Left colon (tissue), 2 donors: ENCODE data around the gene NALCN. TPM values are rescaled to one million over a fixed set of nuclear protein-coding genes. Genes with fewer than 3 reads are reported as not detected.

Source experiments
- ATAC-seq: fragments of 200-7000 bp; cut with Tn5 transposase; one replicate; pipeline ENCODE4 v1.9.1; 2020; ENCODE audit warnings: mild to moderate bottlenecking, moderate library complexity
- DNase-seq, 2 donors: peaks; one replicate each; pipeline ENCODE4 v3.0.0-alpha.2; 2020
- intact Hi-C, 2 donors: fragments of 100-400 bp; cut with DNase I in 1 of 2; cut with micrococcal nuclease in 1 of 2; formaldehyde crosslinking; loops; one replicate each; pipeline versions ENCODE4 v1.11.2 to v1.14.0; 2022; cut with DNase I, micrococcal nuclease
- total RNA-seq, 2 donors: library from RNA; stranded (reverse); fragmentation: NEBNext Ultra II Directional; extraction: Animal tissue kit (Norgen Biotek cat#: 25700); gene quantifications; one replicate each; pipeline ENCODE4 v1.2.1, GENCODE V29; 2021
- donor health status: DM: no; HTN: no; CAD: no.
- donor health status: DM: yes; HTN: yes; CAD: no.

Gene NALCN
- total RNA-seq, 2 donors from 2014 or later = 0.03 to 0.17 TPM

DNA sequence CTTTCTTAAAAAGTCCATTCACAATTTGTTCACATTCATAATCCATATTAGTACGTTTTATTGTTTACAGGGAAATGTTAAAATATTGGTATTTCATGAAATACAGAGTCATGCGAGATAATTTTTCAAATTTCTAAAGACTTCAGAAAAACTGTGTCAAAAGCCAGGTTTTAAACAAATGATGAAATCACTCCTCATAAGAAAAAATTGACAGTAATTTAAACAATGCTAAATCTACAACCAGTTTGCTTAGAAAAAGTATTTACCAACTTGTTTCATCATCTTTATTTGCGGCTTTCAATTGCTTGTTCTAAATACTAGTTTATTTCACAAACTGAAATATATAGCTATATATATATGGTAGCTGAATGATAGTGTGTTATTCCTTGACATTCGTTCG, 1.2 kb upstream of the NALCN start:
- ATAC-seq (no peak), DNase-seq (no peak)
- intact Hi-C loops = no loop called here

DNA sequence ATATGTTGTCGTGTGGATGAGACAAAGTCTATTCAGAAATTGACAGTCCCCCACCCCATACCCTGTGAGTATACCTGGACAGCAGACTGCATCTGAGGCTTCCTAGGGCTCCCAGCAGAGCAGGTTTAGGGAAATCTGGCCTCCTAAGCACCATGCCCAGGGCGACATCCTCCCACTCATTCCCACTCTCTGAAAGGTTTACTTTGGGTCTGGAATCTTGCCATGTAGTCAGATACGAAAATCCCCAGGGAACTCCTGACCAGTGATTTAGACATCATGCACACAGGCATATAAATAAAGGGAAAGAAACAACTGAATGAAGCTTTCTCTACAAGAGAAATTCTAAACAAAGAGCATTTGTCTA, 717 bp upstream of the NALCN start:
- intact Hi-C loops = no loop called here
- ATAC-seq (no peak), DNase-seq (no peak)

DNA sequence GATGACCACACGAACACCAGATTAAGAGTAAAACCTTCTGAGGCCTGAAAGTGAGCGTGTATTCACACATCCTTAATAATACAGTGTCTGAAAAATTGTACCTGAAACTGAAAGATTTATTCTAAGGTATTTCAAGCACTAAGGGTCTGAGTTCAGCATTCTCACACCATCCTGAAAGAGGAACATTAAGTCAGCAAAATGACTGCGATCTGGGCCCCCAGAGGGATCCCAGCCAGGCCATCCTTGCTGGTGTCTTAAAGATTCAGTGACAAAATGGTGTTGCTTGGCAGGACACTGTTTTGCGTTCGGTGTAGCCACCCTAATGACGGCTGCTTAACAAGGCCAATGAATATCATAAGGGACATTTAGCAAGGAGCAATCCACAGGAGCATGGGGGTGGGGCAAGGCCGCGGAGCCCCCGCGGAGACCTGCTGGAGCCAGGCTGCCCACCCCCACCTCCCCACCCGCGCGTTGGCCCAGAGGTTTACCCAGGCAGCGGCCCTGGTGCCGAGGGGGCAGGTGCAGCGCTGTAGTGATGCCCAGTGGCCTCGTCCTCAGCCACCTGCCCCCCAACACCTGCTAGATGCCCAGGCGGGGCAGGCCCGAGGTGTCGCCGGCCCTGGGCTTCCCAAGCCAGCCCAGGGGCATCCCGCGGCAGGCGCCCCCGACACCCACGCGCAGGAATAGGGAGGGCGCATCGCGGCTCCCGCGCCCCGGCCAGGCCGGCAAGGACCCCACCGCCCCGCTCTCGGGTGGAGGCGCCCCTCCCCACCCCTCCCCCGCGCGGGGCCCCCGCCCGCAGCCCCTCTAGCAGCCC, 742 bp downstream of the NALCN start:
- DNase-seq (no peak), ATAC-seq (no peak)
- intact Hi-C loops = no loop called here

DNA sequence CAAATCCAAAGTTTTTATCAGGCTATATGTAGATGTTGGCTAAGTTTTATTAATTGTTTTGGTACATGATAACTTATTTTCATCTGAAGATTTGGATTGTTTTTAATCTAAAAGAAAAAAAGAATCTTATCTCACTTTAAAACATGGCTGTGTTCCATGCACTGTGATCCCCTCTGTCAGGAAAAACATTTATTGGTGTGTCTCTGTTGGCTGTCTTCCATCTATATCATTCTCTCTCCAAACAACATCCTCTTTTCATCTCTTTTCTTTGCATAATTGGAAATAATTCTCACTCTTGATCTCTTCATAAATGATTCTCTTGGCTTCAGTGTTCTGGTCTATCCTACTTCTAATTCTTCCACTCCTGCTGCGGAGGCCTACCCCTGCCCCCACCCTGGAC, 4.2 kb downstream of the NALCN start:
- DNase-seq (no peak), ATAC-seq (no peak)
- intact Hi-C loops = no loop called here

DNA sequence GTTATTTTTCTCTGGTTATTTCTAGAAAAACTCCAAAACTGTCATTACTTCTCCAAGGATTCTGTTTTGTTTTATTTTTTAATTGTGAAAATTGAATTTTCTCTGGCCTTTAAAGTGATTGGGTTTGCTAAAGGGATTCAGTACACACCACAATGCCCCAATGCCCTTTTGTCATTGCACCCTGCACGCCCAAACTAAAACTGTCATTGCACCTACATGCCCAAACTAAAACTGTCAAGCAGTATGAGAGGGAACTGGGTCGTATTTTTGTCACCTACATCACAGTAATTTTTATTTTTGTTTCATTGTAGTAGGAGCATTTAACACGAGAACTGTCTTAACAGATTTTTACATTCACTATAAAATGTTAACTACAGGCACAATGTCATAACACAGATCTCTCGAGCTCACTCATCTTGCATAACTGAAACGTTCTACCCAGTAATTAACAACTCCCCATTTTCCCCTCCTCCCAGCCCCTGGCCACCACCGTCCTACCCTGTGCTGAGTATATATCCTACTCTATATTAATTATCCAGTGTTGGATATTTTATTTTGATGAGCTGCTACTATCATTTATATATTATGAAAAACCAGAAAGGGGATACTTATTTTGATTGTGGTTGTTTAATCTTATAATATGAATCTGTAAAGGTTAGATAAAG, 7.2 kb downstream of the NALCN start:
- ATAC-seq = no peak
- no peak for DNase-seq
- intact Hi-C loops = no loop called here

DNA sequence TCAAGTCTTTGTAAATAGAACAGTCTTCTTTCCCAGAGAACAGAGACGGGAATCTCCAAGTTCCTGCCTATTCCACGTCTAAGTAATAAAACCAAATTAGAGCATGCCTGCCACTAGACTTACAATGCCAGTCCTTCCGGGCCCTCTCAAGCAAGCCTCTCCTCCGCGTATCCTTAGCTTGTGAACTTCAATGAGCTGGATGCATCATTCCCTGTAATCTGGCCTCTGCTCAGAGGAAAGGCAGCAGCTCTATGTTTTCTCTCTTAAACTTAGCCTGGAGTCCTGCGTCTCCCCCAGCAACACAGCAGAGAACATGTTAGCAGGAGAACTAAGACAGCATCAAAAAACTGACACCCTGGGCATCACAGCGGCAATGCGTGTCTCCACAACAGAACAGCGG, 8.2 kb downstream of the NALCN start:
- intact Hi-C loops = no loop called here
- no peak for ATAC-seq

DNA sequence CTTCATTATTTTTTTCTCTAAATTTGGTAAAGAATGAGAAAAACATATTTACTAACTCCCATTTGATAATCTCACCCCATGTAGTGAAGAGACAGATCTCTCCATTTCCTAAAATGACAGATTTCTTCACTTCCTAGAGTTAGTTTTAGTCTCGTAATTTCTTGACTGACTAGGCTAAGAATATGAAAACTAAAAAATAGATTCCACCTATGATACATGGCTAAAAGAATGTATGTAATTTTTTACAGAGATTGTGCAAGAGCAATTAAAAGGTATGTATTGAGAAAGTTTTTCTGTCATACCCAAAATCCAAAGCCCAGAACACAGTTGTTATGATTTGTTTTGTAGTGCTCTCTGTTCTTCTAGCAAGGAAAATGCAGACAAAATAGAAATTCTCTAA, 9.5 kb downstream of the NALCN start:
- DNase-seq = no peak
- no peak for ATAC-seq
- intact Hi-C loops = no loop called here

More for the DNA sequence above, 8.2 kb downstream of the NALCN start:
- no peak for DNase-seq

DNA sequence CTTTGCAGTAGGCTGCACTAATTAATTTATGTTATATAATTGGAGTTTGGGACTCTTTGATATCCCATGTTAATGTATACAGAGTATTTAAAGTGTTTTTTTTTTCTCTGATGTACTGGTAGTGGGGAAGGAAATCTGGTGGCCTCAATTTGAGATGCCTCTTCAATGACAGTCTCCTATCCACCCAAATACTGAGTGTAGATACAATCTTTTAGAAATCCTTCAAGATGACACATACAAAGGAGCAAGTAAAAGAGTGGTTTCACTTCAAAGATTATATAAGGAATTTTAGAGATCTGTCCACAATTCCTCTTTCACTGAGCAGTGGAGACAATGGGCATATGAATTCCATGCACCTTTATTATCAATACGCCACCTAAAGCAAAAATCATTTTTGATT, 15.1 kb downstream of the NALCN start:
- no peak for ATAC-seq
- intact Hi-C loops = no loop called here
- no peak for DNase-seq

DNA sequence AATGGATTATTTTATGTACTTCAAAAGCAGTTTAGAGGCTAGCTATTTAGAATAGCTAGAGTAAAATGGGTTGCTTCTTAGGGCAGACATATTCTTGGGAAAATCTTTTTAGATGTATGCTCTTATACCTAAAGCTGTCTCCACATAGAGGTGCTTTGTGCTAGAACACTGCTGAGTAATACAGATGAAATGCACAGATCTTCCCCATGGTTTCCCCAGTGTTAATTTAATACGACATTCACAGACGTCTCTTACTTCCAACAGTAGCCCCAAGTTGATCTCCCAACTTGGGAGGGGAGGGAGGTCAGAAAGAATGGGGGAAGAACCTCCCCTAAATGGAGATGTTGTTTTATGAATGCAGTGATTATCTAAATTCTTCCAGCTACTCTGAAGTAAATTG, 16.9 kb downstream of the NALCN start:
- intact Hi-C loops = no loop called here
- DNase-seq = no peak
- no peak for ATAC-seq

DNA sequence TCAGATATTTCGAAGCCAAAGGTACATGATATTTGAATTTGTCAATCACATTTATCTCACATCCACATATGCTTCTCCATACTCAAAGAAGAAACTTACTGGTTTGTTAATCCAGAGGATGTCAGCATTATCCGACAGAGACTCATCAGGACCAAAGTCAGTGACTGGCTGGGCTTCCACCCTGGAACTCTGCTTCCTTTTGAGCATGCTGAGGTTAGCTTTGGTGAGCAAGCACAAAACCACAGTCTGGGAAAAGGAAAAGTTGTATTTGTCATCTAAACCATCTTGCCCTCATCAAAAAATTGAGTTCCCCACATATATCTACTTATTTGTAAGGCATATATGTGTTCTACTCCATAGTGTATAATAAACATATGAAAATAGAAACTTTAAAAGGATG, 17.4 kb downstream of the NALCN start:
- DNase-seq = no peak
- no peak for ATAC-seq
- intact Hi-C loops = no loop called here

DNA sequence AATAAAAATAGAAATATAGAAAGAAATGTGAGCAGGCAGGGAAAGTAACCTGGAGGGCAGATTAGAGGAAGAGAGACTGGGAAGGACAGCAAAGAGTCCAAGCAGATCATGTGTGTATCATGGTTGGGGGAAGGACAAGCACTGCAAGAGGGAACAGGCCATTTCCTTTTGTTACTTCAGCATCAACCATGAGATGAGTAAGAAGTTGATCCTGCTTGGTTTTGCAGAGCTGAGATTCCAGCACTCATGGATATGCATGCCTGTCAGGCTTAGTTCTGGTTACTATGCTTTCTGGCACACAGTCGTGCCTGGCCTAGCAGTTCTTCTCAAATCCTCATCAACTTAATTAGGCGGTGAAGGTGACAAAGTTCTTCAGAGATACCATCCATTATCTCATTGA, 18.1 kb downstream of the NALCN start:
- ATAC-seq = no peak
- no peak for DNase-seq
- intact Hi-C loops = no loop called here

DNA sequence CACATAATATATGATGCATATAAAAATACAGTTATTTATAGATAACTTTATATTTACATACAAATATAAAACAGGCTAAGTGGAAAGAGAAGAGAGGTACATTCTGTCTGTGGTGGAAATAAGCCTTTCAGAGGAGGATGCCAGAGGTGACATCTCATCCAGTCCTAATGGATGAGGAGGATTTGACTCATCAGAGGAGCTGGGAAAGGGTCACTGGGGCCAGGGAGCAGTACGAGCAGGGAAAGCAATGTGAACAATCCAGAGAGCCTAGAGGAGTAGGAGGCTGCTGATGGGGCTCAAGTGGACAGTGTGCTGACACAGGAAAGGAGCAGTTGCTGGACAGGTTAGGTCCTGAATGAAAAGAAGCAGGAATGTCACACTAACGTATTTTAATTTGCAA, 18.6 kb downstream of the NALCN start:
- ATAC-seq = no peak
- no peak for DNase-seq
- intact Hi-C loops = no loop called here

DNA sequence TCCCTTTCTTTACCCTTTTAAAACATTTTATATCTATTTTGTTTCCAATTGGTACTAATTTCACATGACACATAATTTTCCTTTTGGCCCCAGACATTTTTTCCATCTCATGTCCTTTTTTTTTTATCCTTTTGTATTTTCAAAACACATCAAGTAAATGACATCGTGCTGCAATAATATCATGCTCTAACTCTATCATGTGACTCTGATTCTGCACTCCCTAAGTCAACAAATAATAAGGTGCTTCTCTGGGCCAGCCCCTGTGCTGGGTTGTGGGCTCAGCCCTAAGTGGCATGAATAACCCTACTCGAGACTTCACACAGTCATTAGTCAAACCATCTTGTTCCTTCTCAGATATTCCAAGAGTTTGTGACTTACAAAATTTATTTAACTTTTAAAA, 21.7 kb downstream of the NALCN start:
- DNase-seq = no peak
- ATAC-seq = no peak
- intact Hi-C loops = no loop called here

DNA sequence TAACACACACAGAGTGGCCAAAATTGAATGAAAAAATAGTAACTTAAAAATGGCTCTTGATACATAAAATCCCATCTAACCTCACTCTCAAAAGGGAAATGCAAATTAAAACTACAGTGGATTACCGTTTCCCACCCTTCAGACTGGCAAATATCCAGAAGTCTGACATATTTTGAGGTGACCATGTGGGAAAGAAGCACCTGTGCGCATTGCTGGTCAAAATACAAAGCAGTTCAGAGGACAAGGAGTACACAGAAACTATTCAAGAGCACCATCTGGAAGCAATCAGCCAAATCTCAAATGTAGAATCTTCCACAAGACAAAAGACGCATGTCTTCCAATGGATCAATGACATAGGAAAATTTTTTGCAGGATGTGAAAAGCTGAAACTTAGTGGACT, 23.2 kb downstream of the NALCN start:
- DNase-seq (no peak), ATAC-seq (no peak)
- intact Hi-C loops = no loop called here

DNA sequence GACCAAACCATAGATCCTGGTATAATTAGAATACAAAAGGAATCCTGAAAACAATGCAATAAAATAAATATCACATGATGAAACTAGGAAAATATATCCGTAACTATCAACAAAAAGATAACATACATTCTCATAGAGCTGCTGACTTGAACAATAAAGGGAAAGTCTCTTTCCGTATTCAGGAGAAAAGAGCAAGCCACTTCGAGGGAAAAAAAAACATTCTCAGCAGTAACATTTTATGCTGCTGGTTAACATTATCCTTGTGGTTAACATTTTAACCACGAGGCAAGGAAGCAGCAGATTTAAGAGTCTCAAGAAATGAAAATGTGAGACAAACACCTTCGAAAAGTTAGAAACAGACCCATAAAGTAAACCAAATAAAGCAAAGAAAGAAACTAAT, 25.8 kb downstream of the NALCN start:
- DNase-seq = no peak
- intact Hi-C loops = no loop called here
- ATAC-seq = no peak

DNA sequence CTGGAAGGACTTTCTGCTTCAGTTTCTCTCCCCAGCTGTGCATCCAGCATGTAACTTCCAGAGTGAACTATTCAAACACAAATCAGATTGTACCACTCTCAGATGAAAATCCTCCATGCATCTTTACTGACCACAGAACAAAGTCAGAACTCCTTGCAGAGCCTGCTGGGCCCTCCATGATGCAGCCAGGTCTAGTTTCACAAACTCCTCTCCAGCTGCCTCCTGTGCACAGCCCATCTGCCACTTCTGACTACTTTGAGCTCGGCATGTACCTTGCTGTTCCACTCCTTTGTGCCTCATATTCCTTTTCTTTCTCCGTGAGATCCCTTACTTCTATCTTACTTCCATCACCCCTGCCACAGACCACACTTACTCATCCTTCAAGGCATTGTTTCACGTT, 31.4 kb downstream of the NALCN start:
- intact Hi-C loops = no loop called here
- ATAC-seq (no peak), DNase-seq (no peak)

DNA sequence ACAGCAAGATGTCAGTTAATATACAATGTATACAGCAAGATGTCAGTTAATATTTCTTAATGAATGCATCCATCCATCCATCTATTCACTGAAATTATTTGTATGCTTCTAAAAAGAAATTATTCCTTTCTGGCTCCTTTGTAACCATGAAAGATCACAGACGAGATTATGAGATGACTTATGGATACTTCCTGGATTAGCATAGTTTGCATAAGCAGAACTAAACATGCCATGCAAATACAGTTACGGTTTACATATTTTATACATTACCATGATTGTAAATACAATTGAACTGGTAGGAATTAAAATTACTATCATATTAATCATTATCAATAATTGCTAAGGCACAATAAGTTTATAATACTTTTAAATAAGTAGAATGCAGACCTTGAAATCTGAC, 32.7 kb downstream of the NALCN start:
- DNase-seq (no peak), ATAC-seq (no peak)
- intact Hi-C loops = no loop called here

DNA sequence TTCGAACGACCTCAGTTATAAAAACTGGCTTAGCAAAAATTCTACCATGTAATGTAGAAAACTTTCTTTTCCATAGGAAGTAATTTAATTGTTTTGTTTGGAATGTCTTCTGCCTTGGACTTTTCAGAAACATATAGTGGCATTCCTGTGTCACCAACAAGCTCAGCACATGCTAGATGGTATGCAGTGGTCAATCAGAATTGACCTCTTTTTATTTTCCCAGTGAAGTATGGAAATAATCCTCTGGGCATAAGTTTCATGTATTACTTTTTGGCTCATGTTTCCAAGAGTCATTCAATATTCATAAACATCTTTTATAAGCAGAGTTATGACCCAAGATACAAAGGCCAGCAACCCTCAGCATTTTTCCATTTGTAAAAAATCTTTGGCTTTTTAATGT, 33.6 kb downstream of the NALCN start:
- ATAC-seq (no peak), DNase-seq (no peak)
- intact Hi-C loops = no loop called here

DNA sequence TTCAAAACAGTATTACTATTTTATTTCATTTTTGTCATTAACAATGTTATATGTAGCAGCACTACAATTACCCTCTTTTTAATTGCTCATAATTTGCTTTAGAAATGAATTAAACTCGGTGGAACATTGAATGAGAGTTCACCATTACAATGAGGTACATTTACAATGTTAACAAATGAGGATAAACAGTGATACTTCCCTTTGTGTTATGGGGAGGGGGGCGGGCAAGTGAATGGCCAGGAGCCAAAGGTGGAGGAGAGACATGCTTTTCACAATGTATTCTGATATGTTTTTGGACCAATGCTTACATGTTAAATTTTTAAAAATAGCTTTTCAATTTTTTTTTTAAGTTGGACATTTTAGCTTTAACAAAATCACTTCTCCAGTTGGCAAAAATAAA, 34.2 kb downstream of the NALCN start:
- intact Hi-C loops = no loop called here
- ATAC-seq = no peak
- DNase-seq = no peak

DNA sequence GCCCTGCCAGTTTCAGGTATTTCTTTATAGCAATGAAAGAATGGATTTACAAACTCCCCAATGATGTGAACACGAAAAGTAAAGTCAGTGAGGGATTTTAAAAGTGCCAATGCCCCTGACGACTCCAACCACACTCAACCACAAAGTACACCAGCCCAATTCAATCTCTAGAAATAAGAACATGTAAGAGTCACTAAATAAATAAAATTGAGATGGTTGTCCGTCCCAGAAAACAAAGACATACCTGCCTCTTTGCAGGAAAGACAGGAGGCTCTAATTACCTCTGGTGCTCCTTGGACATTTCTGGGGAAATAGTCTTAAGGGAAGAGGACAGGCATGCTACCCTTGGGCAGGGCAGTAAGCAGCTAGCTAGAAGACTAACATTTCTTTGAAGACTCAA, 55.8 kb downstream of the NALCN start:
- intact Hi-C loops = no loop called here
- ATAC-seq (no peak), DNase-seq (no peak)

DNA sequence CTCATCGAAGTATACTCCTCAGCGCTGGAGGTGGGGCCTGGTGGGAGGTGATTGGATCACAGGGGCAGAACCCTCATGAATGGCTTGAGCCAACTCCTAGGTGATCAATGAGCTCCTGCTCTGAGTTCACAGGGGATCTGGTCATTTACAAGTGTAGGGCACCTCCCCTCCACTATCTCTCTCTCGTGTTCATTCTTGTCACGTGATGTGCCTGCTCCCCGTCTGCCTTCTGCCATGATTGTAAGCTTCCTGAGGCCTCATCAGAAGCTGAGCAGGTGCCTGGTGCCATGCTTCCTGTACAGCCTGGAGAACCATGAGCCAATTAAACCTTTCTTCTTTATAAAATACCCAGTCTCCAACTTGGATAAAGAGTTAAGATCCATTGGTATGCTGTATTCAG, 61.4 kb downstream of the NALCN start:
- DNase-seq (no peak), ATAC-seq (no peak)
- intact Hi-C loops = no loop called here
